Keratinocyte (primary cell): ENCODE measurements around the gene ITGAE. TPM values are rescaled to one million over a fixed set of nuclear protein-coding genes. Genes with fewer than 3 reads are reported as not detected.

Experiments
- DNase-seq: peaks from one replicate; pipeline ENCODE4 v3.0.0-alpha.2; 2011; ENCODE audit warnings: low read depth, missing footprints, low spot score
- FAIRE-seq: peaks from 2 replicates; lab custom pipeline; 2011; peaks lifted over from hg19 to GRCh38; lab: Jason Lieb, UNC
- H2AFZ ChIP-seq: 2 replicates; pipeline ENCODE4 v1.6.0; 2012; ENCODE audit warnings: low read length, control low read depth, inconsistent platforms; ENCODE audit not compliant: control insufficient read depth
- H3K27ac ChIP-seq: 2 replicates; pipeline ENCODE4 v1.5.1; 2011; ENCODE audit warnings: low read length; ENCODE audit not compliant: control insufficient read depth, insufficient read depth
- H3K27me3 ChIP-seq: 3 replicates; pipeline ENCODE4 v1.6.0; 2011; ENCODE audit warnings: low read length; ENCODE audit not compliant: control insufficient read depth, insufficient read depth; ENCODE audit errors: extremely low read depth
- H3K36me3 ChIP-seq, 2 experiments: 2 replicates in 1 of 2; 3 replicates in 1 of 2; pipeline ENCODE4 v1.5.1; 2011; ENCODE audit warnings: low read length in 2 of 2, mild to moderate bottlenecking in 1 of 2; ENCODE audit not compliant: control insufficient read depth in 2 of 2, insufficient read depth in 2 of 2; ENCODE audit errors: extremely low read depth in 1 of 2
- H3K4me1 ChIP-seq: 3 replicates; pipeline ENCODE4 v1.5.1; 2011; ENCODE audit warnings: low read length; ENCODE audit not compliant: control insufficient read depth, insufficient read depth; ENCODE audit errors: extremely low read depth
- H3K4me2 ChIP-seq: 3 replicates; pipeline ENCODE4 v1.6.0; 2011; ENCODE audit warnings: low read depth, low read length; ENCODE audit not compliant: control insufficient read depth, insufficient read depth; ENCODE audit errors: extremely low read depth
- H3K4me3 ChIP-seq, 3 experiments: fragments of 200-600 bp in 1 of 3; sonication (generic) in 1 of 3; 2 replicates in 2 of 3; 3 replicates in 1 of 3; pipeline ENCODE4 v1.5.1; 2011 to 2016; ENCODE audit warnings: low read length in 3 of 3, mild to moderate bottlenecking in 3 of 3, control low read depth in 2 of 3, inconsistent platforms in 1 of 3, low read depth in 1 of 3, mixed read lengths in 1 of 3, mixed run types in 1 of 3, moderate library complexity in 1 of 3; ENCODE audit not compliant: control insufficient read depth in 2 of 3, insufficient read depth in 2 of 3; ENCODE audit errors: extremely low read depth in 1 of 3
- H3K79me2 ChIP-seq: 2 replicates; pipeline ENCODE4 v1.6.0; 2012; ENCODE audit warnings: low read length; ENCODE audit not compliant: control insufficient read depth, insufficient read depth
- H3K9ac ChIP-seq: 3 replicates; pipeline ENCODE4 v1.6.0; 2011; ENCODE audit warnings: low read length; ENCODE audit not compliant: control insufficient read depth, insufficient read depth; ENCODE audit errors: extremely low read depth
- H3K9me1 ChIP-seq: 3 replicates; pipeline ENCODE4 v1.6.0; 2011; ENCODE audit warnings: low read length; ENCODE audit not compliant: control insufficient read depth, insufficient read depth; ENCODE audit errors: extremely low read depth
- H3K9me3 ChIP-seq: 2 replicates; pipeline ENCODE4 v1.5.1; 2012; ENCODE audit warnings: low read depth, low read length; ENCODE audit not compliant: control insufficient read depth
- H4K20me1 ChIP-seq: 3 replicates; pipeline ENCODE4 v1.6.0; 2011; ENCODE audit warnings: low read length; ENCODE audit not compliant: control insufficient read depth, insufficient read depth; ENCODE audit errors: extremely low read depth
- EZH2 ChIP-seq: IDR thresholded peaks from one replicate; pipeline ENCODE4 v1.6.1; 2012; ENCODE audit warnings: inconsistent platforms, mild to moderate bottlenecking, low read length, moderate library complexity
- dilution Hi-C: fragments of 300-500 bp; cut with MboI; formaldehyde crosslinking; loops from one replicate; pipeline ENCODE4 v1.7.0; 2020; ENCODE audit warnings: low sequenced_read_pairs; ENCODE audit not compliant: extremely low pct_ligation_motif_present
- polyA plus RNA-seq, 5 experiments: library from polyadenylated mRNA; depleted of rRNA in 3 of 5; stranded (reverse) in 3 of 5; stranded (forward) in 1 of 5; unstranded in 1 of 5; fragments of >200 nt; gene quantifications; 1 replicate in 1 of 5; 2 replicates in 3 of 5; 3 replicates in 1 of 5; pipeline versions ENCODE4 v1.2.1 to v1.2.3, GENCODE V29; 2011 to 2012; ENCODE audit warnings: missing spikeins in 2 of 5, low read depth in 1 of 5, low replicate concordance in 1 of 5
- TF ChIP-seq, protein P1 (sequence below), 3 experiments: IDR thresholded peaks in 1 of 3; conservative IDR thresholded peaks in 1 of 3; optimal IDR thresholded peaks in 1 of 3; 2 replicates in 2 of 3; 3 replicates in 1 of 3; pipeline versions ENCODE3 to v1.5.1; 2011; ENCODE audit warnings: low read length in 3 of 3, mild to moderate bottlenecking in 3 of 3, moderate library complexity in 2 of 3, control low read depth in 1 of 3, inconsistent platforms in 1 of 3; ENCODE audit not compliant: insufficient read depth in 2 of 3; ENCODE audit errors: extremely low read depth in 1 of 3

The ITGAE gene
- polyA plus RNA-seq, 1 donor (not counting 4 experiments of a cell fraction or from before 2014, with no cell fraction given), result 66.6 TPM

GRCh38 chr17:3812284-3812683 is 11.3 kb upstream of the ITGAE start:
- peaks cover 40% of the 10 kb centered on the region for H3K4me1 ChIP-seq
- TF ChIP-seq, protein P1, sequence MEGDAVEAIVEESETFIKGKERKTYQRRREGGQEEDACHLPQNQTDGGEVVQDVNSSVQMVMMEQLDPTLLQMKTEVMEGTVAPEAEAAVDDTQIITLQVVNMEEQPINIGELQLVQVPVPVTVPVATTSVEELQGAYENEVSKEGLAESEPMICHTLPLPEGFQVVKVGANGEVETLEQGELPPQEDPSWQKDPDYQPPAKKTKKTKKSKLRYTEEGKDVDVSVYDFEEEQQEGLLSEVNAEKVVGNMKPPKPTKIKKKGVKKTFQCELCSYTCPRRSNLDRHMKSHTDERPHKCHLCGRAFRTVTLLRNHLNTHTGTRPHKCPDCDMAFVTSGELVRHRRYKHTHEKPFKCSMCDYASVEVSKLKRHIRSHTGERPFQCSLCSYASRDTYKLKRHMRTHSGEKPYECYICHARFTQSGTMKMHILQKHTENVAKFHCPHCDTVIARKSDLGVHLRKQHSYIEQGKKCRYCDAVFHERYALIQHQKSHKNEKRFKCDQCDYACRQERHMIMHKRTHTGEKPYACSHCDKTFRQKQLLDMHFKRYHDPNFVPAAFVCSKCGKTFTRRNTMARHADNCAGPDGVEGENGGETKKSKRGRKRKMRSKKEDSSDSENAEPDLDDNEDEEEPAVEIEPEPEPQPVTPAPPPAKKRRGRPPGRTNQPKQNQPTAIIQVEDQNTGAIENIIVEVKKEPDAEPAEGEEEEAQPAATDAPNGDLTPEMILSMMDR (optimal IDR thresholded peaks at IDR 0.05 in 1 of 3, IDR thresholded peaks at IDR 0.05 in 1 of 3, conservative IDR thresholded peaks at IDR 0.05 in 1 of 3; ENCODE audit: extremely low read depth in 1 of 3, insufficient read depth in 2 of 3, low read length in 3 of 3), result no peak
- no peak for TF ChIP-seq EZH2
- no peaks in the 10 kb centered on the region for H3K79me2 ChIP-seq
- peak overlapping the region in 1 of 3 experiments; percentile 21 for H3K4me3 ChIP-seq
- DNase-seq (no peak), FAIRE-seq (peak; percentile 26)
- H3K9ac ChIP-seq, result peak overlapping the region; percentile 62
- peak overlapping the region; percentile 82 for H3K27ac ChIP-seq
- H2AFZ ChIP-seq, result no peak overlapping the region
- dilution Hi-C loops, result no loop called here
- no peaks in the 10 kb centered on the region for H3K9me3 ChIP-seq
- no peaks in the 10 kb centered on the region for H4K20me1 ChIP-seq
- H3K27me3 ChIP-seq, result no peaks in the 10 kb centered on the region
- H3K9me1 ChIP-seq, result no peaks in the 10 kb centered on the region
- peak overlapping the region; percentile 76 for H3K4me2 ChIP-seq
- H3K36me3 ChIP-seq, result peaks cover 0 to 28% of the 10 kb centered on the region in 2 experiments

- no peak overlapping the region for H2AFZ ChIP-seq
- no peaks in the 10 kb centered on the region for H3K9me3 ChIP-seq
- H3K27me3 ChIP-seq, result no peaks in the 10 kb centered on the region
- dilution Hi-C loops, result no loop called here
- no peak for TF ChIP-seq EZH2
- TF ChIP-seq, protein P1 (optimal IDR thresholded peaks at IDR 0.05 in 1 of 3, IDR thresholded peaks at IDR 0.05 in 1 of 3, conservative IDR thresholded peaks at IDR 0.05 in 1 of 3; ENCODE audit: extremely low read depth in 1 of 3, insufficient read depth in 2 of 3, low read length in 3 of 3), result no peak
- peaks cover 3 to 28% of the 10 kb centered on the region in 2 experiments for H3K36me3 ChIP-seq
- H3K4me3 ChIP-seq, result no peak overlapping the region
- H3K4me1 ChIP-seq, result peaks cover 40% of the 10 kb centered on the region
- H3K27ac ChIP-seq, result no peak overlapping the region
- H4K20me1 ChIP-seq, result no peaks in the 10 kb centered on the region
- H3K79me2 ChIP-seq, result no peaks in the 10 kb centered on the region
- DNase-seq (no peak), FAIRE-seq (peak; percentile 13)
- H3K9me1 ChIP-seq, result no peaks in the 10 kb centered on the region
- no peak overlapping the region for H3K4me2 ChIP-seq
- no peak overlapping the region for H3K9ac ChIP-seq
These were observed 9.0 kb upstream of the ITGAE start for GRCh38 chr17:3810019-3810418.
